ENCODE data around the gene RFNG. TPM values are rescaled to one million over a fixed set of nuclear protein-coding genes. Genes with fewer than 3 reads are reported as not detected.
A peak's percentile ranks its signal among the peaks of the same experiment; 100 is the strongest.

RFNG gene
- total and polyA plus RNA-seq, 2 of the 13 experiments (the other 11 are each of a cell fraction or from before 2014, with no cell fraction given), result 61.4 to 64.0 TPM

DNA sequence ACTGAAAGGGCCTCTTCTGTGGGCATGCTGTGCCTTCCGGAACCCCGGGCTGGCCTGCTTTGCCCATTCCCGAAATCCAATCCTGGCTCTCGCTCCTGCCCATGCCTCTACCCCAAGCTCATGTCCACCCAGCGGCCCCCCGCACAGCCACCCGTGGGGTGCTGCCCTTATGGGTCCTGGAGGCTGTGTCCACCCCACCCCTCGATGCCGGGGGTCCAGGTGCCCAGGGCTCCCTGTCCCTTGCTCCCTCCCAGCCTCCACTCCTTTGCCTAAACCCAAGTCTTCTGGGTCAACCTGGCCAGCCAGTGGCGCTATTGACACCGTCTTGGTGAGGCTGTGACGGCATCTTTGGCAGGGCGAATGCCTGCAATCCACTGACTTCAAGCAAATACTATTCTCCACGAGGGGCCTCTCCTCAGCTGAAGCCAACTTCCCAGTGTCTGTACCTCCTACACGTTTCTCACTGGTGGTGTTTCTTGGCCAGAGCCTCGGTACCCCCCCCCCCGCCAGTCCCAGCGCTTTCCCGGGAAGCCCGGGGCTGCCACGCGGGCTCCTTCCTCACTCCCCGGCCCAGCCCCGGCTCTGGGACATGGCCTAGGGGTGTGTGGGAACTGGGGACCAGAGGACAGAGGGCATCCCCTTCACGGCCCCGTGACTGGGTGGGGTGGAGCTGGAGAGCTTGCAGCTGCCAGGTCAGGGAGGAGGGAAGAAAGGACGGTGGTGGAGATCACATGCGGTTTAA is 26.2 kb upstream of the RFNG start (continued):
- no peak for TF ChIP-seq ZNF44 (CRISPR knock-in tag; IDR thresholded peaks at IDR 0.05)
- TF ChIP-seq ZKSCAN1 (IDR thresholded peaks at IDR 0.05; ENCODE audit: low read length), result no peak
- no peak for TF ChIP-seq ZNF558 (CRISPR knock-in tag; IDR thresholded peaks at IDR 0.05; ENCODE audit: borderline replicate concordance)
- TF ChIP-seq ISX (CRISPR knock-in tag; conservative IDR thresholded peaks at IDR 0.05), result no peak
- TF ChIP-seq, protein P1, sequence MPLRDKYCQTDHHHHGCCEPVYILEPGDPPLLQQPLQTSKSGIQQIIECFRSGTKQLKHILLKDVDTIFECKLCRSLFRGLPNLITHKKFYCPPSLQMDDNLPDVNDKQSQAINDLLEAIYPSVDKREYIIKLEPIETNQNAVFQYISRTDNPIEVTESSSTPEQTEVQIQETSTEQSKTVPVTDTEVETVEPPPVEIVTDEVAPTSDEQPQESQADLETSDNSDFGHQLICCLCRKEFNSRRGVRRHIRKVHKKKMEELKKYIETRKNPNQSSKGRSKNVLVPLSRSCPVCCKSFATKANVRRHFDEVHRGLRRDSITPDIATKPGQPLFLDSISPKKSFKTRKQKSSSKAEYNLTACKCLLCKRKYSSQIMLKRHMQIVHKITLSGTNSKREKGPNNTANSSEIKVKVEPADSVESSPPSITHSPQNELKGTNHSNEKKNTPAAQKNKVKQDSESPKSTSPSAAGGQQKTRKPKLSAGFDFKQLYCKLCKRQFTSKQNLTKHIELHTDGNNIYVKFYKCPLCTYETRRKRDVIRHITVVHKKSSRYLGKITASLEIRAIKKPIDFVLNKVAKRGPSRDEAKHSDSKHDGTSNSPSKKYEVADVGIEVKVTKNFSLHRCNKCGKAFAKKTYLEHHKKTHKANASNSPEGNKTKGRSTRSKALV (CRISPR knock-in tag; IDR thresholded peaks at IDR 0.05), result no peak
- TF ChIP-seq ZNF20 (CRISPR knock-in tag; IDR thresholded peaks at IDR 0.05), result no peak
- no peak for TF ChIP-seq SOX13 (IDR thresholded peaks at IDR 0.05)
- TF ChIP-seq SOX13 (CRISPR knock-in tag; conservative IDR thresholded peaks at IDR 0.05 in 1 of 2, IDR thresholded peaks at IDR 0.05 in 1 of 2), result no peak
- TF ChIP-seq, protein P2, sequence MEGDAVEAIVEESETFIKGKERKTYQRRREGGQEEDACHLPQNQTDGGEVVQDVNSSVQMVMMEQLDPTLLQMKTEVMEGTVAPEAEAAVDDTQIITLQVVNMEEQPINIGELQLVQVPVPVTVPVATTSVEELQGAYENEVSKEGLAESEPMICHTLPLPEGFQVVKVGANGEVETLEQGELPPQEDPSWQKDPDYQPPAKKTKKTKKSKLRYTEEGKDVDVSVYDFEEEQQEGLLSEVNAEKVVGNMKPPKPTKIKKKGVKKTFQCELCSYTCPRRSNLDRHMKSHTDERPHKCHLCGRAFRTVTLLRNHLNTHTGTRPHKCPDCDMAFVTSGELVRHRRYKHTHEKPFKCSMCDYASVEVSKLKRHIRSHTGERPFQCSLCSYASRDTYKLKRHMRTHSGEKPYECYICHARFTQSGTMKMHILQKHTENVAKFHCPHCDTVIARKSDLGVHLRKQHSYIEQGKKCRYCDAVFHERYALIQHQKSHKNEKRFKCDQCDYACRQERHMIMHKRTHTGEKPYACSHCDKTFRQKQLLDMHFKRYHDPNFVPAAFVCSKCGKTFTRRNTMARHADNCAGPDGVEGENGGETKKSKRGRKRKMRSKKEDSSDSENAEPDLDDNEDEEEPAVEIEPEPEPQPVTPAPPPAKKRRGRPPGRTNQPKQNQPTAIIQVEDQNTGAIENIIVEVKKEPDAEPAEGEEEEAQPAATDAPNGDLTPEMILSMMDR (CRISPR knock-in tag; IDR thresholded peaks at IDR 0.05), result peak; percentile 58
- no peak for TF ChIP-seq ARID2 (CRISPR knock-in tag; IDR thresholded peaks at IDR 0.05; ENCODE audit: borderline replicate concordance)
- TF ChIP-seq ZNF766 (CRISPR knock-in tag; IDR thresholded peaks at IDR 0.05; ENCODE audit: borderline replicate concordance), result no peak
